Neuronal stem cell (in vitro differentiated cells): Measurements from ENCODE around the gene GATM.

ENCODE experiments used
- DNase-seq: peaks from one replicate; pipeline ENCODE4 v3.0.0-alpha.2; 2013; ENCODE audit warnings: low spot score
- H2AFZ ChIP-seq: one replicate; pipeline ENCODE4 v1.6.1; 2013; ENCODE audit warnings: mild to moderate bottlenecking, low read length, inconsistent platforms
- H2AK5ac ChIP-seq: 2 replicates; pipeline ENCODE4 v1.6.1; 2013; ENCODE audit warnings: low read depth, mild to moderate bottlenecking, inconsistent platforms, low read length, moderate library complexity, mixed read lengths
- H2BK120ac ChIP-seq: 2 replicates; pipeline ENCODE4 v1.6.1; 2013; ENCODE audit warnings: low read depth, mild to moderate bottlenecking, inconsistent platforms, low read length, moderate library complexity, mixed read lengths
- H2BK12ac ChIP-seq: one replicate; pipeline ENCODE4 v1.6.1; 2013; ENCODE audit warnings: low read length, inconsistent platforms
- H2BK15ac ChIP-seq: 2 replicates; pipeline ENCODE4 v1.6.1; 2013; ENCODE audit warnings: mild to moderate bottlenecking, low read length, inconsistent platforms, mixed read lengths
- H2BK5ac ChIP-seq: one replicate; pipeline ENCODE4 v1.6.1; 2013; ENCODE audit warnings: inconsistent platforms, mild to moderate bottlenecking, low read length, moderate library complexity
- H3K14ac ChIP-seq: one replicate; pipeline ENCODE4 v1.6.1; 2013; ENCODE audit warnings: low read length, inconsistent platforms
- H3K18ac ChIP-seq: 2 replicates; pipeline ENCODE4 v1.6.1; 2013; ENCODE audit warnings: low read length, inconsistent platforms
- H3K23ac ChIP-seq: 2 replicates; pipeline ENCODE4 v1.6.1; 2013; ENCODE audit warnings: low read depth, mild to moderate bottlenecking, mixed read lengths, low read length, inconsistent platforms; ENCODE audit not compliant: poor library complexity
- H3K27ac ChIP-seq: replicated peaks from 3 replicates; pipeline ENCODE4 v1.5.1; 2013; ENCODE audit warnings: low read length, inconsistent platforms
- H3K27me3 ChIP-seq, 3 experiments: 2 replicates each; pipeline ENCODE4 v1.6.1; 2013; ENCODE audit warnings: low read length in 3 of 3, mild to moderate bottlenecking in 2 of 3, inconsistent platforms in 1 of 3, low read depth in 1 of 3, mixed read lengths in 1 of 3, moderate library complexity in 1 of 3; ENCODE audit not compliant: control insufficient read depth in 3 of 3, insufficient read depth in 3 of 3
- H3K36me3 ChIP-seq, 2 donors: replicated peaks in 1 of 2; 2 replicates each; pipeline ENCODE4 v1.6.1; 2013; ENCODE audit warnings: low read length in 2 of 2; ENCODE audit not compliant: control insufficient read depth in 2 of 2, insufficient read depth in 2 of 2
- H3K4ac ChIP-seq: 2 replicates; pipeline ENCODE4 v1.6.1; 2013; ENCODE audit warnings: inconsistent platforms, mild to moderate bottlenecking, low read length, moderate library complexity
- H3K4me1 ChIP-seq, 2 donors: 1 replicate in 1 of 2; 2 replicates in 1 of 2; pipeline ENCODE4 v1.6.1; 2013; ENCODE audit warnings: low read length in 2 of 2, low read depth in 1 of 2; ENCODE audit not compliant: control insufficient read depth in 2 of 2, insufficient read depth in 1 of 2
- H3K4me2 ChIP-seq: one replicate; pipeline ENCODE4 v1.6.1; 2013; ENCODE audit warnings: mild to moderate bottlenecking, low read length, inconsistent platforms; ENCODE audit not compliant: insufficient read depth, poor library complexity, severe bottlenecking
- H3K4me3 ChIP-seq, 2 donors: 2 replicates each; pipeline ENCODE4 v1.5.1; 2013; ENCODE audit warnings: low read length in 2 of 2, mild to moderate bottlenecking in 2 of 2, inconsistent platforms in 1 of 2, moderate library complexity in 1 of 2
- H3K79me1 ChIP-seq: one replicate; pipeline ENCODE4 v1.6.1; 2013; ENCODE audit warnings: low read depth, mild to moderate bottlenecking, inconsistent platforms, low read length, moderate library complexity
- H3K9ac ChIP-seq: one replicate; pipeline ENCODE4 v1.6.1; 2013; ENCODE audit warnings: mild to moderate bottlenecking, low read depth, low read length, inconsistent platforms; ENCODE audit not compliant: poor library complexity
- H3K9me3 ChIP-seq, 2 donors: replicated peaks in 1 of 2; 2 replicates each; pipeline versions ENCODE3 to v1.6.1; 2013; ENCODE audit warnings: low read length in 2 of 2, mild to moderate bottlenecking in 2 of 2, inconsistent platforms in 1 of 2, low read depth in 1 of 2, mixed read lengths in 1 of 2, moderate library complexity in 1 of 2; ENCODE audit not compliant: control insufficient read depth in 2 of 2, insufficient read depth in 1 of 2
- H4K8ac ChIP-seq: one replicate; pipeline ENCODE4 v1.6.1; 2013; ENCODE audit warnings: low read depth, mild to moderate bottlenecking, inconsistent platforms, low read length, moderate library complexity
- H4K91ac ChIP-seq: one replicate; pipeline ENCODE4 v1.6.1; 2013; ENCODE audit warnings: low read length, low read depth, mild to moderate bottlenecking, inconsistent platforms; ENCODE audit not compliant: poor library complexity
- WGBS, 2 donors: extraction: QIAGEN DNeasy Blood & Tissue Kit; methylation state at CpG; one replicate each; pipeline ENCODE4 v1.1.7; 2013; ENCODE audit warnings: missing lambda C conversion rate in 2 of 2, mixed read lengths in 1 of 2; ENCODE audit not compliant: insufficient read length in 2 of 2, insufficient replicate concordance in 1 of 2; ENCODE audit errors: extremely low coverage in 2 of 2; 5-methylcytosine and 5-hydroxymethylcytosine counted together

Gene GATM

GRCh38 chr15:45402955-45403877 lies 24.9 kb upstream of the GATM start:
- Histone ChIP-seq H3K27ac (no peak overlapping the region), H3K9me3 (no peaks in the 10 kb centered on the region), H4K8ac (peak overlapping the region; percentile 76), H3K4me1 (peaks cover 0 to 2% of the 10 kb centered on the region in 2 donors), H2BK120ac (no peak overlapping the region), H3K36me3 (peaks cover 6 to 45% of the 10 kb centered on the region in 2 donors), H3K4me2 (peak overlapping the region; percentile 84), H3K4ac (peak overlapping the region; percentile 56), H2AFZ (peak overlapping the region; percentile 88), H3K27me3 (no peaks in the 10 kb centered on the region), H4K91ac (no peak overlapping the region), H3K23ac (peak overlapping the region; percentile 66), H2BK15ac (peak overlapping the region; percentile 19), H3K4me3 (peak overlapping the region; percentile 68 to 94), H3K18ac (peak overlapping the region; percentile 97), H2AK5ac (peak overlapping the region; percentile 68), H2BK12ac (no peak overlapping the region), H2BK5ac (peak overlapping the region; percentile 83), H3K9ac (peak overlapping the region; percentile 98), H3K79me1 (peaks cover 11% of the 10 kb centered on the region), H3K14ac (peak overlapping the region; percentile 97)
- no CpG with 5 or more reads among the region's 79 CpGs for WGBS, 2 donors
- peak; percentile 17 for DNase-seq

GRCh38 chr15:45402162-45402954 lies 24.0 kb upstream of the GATM start:
- peak; percentile 95 for DNase-seq
- peaks cover 6 to 36% of the 10 kb centered on the region in 2 donors for H3K36me3 ChIP-seq
- H3K14ac ChIP-seq, result peak overlapping the region; percentile 97
- H3K27ac ChIP-seq, result peak overlapping the region; percentile 77
- no CpG with 5 or more reads among the region's 84 CpGs for WGBS, 2 donors
- peak overlapping the region; percentile 68 for H2AK5ac ChIP-seq
- H4K8ac ChIP-seq, result peak overlapping the region; percentile 76
- no peaks in the 10 kb centered on the region for H3K9me3 ChIP-seq
- peak overlapping the region; percentile 56 for H3K4ac ChIP-seq
- peak overlapping the region; percentile 98 for H3K9ac ChIP-seq
- peak overlapping the region; percentile 19 for H2BK15ac ChIP-seq
- no peak overlapping the region for H4K91ac ChIP-seq
- peak overlapping the region; percentile 97 for H3K18ac ChIP-seq
- peak overlapping the region; percentile 83 for H2BK5ac ChIP-seq
- H3K27me3 ChIP-seq, result no peaks in the 10 kb centered on the region
- peaks cover 11% of the 10 kb centered on the region for H3K79me1 ChIP-seq
- H2BK120ac ChIP-seq, result no peak overlapping the region
- H3K4me2 ChIP-seq, result peak overlapping the region; percentile 84
- peak overlapping the region; percentile 66 for H3K23ac ChIP-seq
- H3K4me1 ChIP-seq, result peaks cover 0 to 2% of the 10 kb centered on the region in 2 donors
- peak overlapping the region; percentile 88 for H2AFZ ChIP-seq
- peak overlapping the region; percentile 68 to 94 for H3K4me3 ChIP-seq
- H2BK12ac ChIP-seq, result peak overlapping the region; percentile 91

DNA sequence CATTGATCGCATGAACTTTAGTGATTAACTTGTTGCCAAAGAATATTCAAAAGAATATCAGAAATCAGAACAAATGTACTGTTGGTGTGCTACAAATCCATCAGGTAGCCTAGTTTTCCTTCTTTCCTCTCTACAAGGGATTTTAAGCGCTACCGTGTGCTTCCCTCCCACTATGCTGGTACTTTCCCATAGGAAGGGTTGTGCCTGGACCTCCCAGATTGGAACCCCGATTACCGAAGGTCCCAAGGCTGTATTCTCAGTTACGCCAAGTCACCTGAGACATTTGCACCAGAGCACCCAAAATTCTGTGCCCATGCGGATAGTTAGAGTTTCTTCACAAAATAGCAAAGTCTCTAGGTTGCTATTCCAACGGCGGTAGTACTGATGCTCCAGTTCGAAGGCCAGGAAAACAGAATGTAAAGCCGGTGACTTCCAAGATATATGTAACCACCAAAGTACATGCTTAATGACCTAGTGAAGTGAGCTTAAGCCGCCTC lies 23.4 kb upstream of the GATM start:
- Histone ChIP-seq H4K91ac (no peak overlapping the region), H2AK5ac (no peak overlapping the region), H3K9me3 (no peaks in the 10 kb centered on the region), H3K36me3 (peaks cover 2 to 30% of the 10 kb centered on the region in 2 donors), H3K27me3 (no peaks in the 10 kb centered on the region), H2BK12ac (no peak overlapping the region), H2BK120ac (no peak overlapping the region), H3K4me1 (peaks cover 0 to 2% of the 10 kb centered on the region in 2 donors), H2AFZ (peak overlapping the region; percentile 88), H2BK15ac (no peak overlapping the region), H4K8ac (no peak overlapping the region), H3K27ac (peak overlapping the region; percentile 20), H3K4ac (no peak overlapping the region), H3K4me2 (peak overlapping the region; percentile 72), H3K79me1 (peaks cover 11% of the 10 kb centered on the region), H3K18ac (no peak overlapping the region), H3K9ac (peak overlapping the region; percentile 33), H3K23ac (no peak overlapping the region), H3K14ac (no peak overlapping the region), H3K4me3 (peak overlapping the region; percentile 68 to 78), H2BK5ac (no peak overlapping the region)
- no CpG with 5 or more reads among the region's 12 CpGs for whole genome bisulfite sequencing, 2 donors
- no peak for DNase-seq
